GM21381 (cell line): ENCODE data around the gene LSM12.

Experiments used
- ATAC-seq: cut with Tn5 transposase; IDR thresholded peaks from one replicate; pipeline ENCODE4 v1.9.1; 2021; ENCODE audit warnings: mild to moderate bottlenecking, moderate library complexity; ENCODE audit not compliant: unreplicated experiment

LSM12 gene

GRCh38 chr17:43988301-43988700 is 78.2 kb downstream of the LSM12 start:
- no peak for ATAC-seq

- ATAC-seq = no peak
These were observed 79.1 kb downstream of the LSM12 start for GRCh38 chr17:43987131-43988021.

DNA sequence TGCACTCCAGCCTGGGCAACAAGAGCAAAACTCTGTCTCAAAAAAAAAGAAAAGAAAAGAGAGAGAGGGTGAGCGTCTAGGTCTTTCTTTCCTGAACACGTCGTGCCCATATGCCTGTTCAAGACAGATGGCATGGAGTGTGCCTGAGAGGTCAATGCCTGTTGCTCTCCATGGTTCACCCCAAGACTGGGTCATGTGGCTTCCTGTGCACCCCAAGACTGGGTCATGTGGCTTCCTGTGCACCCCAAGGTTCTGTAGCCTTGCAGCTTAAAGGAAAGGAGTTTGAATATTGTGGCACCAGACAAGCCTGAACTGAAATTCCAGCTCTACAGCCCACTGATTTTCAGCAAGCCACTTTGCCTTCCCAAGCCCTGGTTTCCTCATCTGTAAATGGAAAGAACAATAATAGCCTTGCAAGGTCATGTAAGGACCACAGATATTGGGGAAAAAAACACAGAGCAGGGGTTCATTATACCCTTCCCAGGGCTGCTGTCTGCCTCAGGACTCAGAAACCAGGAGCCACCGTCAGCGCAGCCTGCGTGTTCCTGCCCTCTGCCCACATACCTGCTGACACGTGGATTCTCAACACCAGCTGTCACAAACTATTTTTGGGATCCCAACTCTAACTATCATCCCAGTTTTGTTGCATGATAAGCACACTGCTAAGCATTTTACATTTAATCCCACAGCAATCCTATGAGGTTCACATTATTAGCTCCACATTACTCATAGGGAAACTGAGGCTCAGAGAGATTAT is 80.1 kb downstream of the LSM12 start:
- ATAC-seq = no peak

DNA sequence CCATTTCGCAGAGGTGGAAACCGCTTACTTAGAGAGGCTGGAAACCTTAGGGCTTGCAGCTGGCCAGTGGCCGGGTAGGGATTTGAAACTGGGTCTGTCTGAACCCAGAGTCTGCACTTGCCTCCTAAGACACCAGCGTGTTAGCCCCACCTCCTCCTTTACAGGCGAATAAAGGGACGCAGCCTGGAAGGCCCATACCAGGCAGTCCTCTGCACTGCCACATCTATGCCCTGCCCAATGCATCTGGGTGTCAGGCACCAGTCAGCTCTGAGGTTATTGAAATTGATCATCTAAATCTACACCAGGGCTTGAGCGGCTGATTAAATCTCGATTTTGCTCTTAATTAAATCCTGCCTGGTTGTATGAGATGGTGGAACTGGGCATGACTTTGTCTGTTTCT is 82.0 kb downstream of the LSM12 start:
- ATAC-seq = no peak
